DMS 273 (cell line): ENCODE data around the gene PEAK1.
A peak's percentile ranks its signal among the peaks of the same experiment; 100 is the strongest.
"Not testable (repeated sequence)": the region's sequence is repeated elsewhere in the genome, so short reads cannot be mapped to it uniquely, and the experiment has no call there.

Source experiments
- DNase-seq: peaks from one replicate; lab custom pipeline; 2025; ENCODE audit not compliant: unreplicated experiment; lab: John Stamatoyannopoulos, UW

The PEAK1 gene

DNA sequence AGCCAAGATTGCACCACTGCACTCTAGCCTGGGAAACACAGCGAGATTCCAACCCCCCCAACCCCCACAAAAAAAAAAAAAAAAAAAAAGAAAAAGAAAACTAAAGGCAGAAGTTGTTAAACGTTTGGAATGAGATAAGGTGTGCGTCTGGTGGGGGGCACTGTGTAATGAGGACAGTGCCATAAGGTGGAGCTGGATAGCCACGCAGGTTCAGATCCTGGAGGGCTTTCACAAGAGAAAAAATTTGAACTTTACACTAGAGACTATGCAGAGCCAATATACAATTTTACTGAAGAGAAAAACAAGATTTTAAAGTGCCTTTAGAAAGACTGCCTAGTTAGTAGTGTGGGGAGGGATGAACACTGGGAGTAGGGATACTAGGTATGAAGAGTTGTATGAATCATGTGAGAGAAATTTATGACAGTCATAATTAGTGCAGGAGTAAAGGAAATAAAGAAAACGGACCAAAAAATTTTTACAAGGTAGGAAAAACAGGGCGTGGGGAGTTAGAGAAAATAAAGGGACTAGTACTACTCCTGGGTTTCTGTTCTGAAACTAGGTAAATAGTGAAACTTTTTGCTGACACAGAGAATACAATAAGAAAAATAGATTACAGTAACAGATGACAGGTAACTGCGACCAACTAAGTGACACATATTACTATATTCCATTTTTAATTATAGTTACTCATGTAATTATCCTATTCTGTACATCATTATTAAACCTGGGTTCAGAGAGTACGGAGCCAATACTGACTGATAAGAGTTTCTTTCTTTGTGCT, 108.1 kb downstream of the PEAK1 start:
- no peak for DNase-seq

DNA sequence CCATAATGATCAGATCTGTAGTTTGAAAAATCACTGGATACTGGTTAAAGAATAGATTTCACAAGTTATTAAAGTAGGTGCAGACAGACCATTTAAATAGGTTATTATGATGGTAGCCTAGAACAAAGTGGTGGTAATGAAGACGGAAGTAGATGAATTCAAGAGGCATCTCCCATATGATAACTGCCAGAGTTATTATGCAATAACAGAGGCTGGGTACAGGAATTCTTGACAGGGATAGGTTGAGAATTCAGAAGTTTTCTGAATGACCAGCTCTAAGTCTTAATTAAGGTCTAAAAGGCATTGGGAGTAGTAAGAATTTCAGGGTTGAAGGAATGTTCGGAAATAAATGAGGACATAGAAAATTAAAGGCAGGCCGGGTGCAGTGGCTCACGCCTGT, 108.9 kb downstream of the PEAK1 start:
- DNase-seq = no peak

DNA sequence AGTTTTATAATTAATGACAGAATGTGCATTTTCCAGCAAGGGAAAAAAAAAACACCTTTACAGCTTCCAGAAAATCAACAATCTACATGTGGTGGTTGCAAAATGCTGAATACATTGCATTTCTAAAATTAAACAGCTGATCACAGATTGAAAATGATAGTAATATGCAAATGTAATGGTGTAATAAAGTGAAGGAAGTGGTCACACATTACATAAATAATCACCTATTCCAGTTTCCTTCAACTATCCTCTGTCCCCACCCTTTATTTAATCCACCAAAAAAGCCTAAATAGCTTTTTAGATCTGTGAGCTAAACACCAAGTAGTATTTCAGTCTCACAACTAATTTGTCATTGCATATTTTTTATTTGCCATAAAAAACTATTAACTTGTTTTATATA, 110.5 kb downstream of the PEAK1 start:
- DNase-seq = no peak

DNA sequence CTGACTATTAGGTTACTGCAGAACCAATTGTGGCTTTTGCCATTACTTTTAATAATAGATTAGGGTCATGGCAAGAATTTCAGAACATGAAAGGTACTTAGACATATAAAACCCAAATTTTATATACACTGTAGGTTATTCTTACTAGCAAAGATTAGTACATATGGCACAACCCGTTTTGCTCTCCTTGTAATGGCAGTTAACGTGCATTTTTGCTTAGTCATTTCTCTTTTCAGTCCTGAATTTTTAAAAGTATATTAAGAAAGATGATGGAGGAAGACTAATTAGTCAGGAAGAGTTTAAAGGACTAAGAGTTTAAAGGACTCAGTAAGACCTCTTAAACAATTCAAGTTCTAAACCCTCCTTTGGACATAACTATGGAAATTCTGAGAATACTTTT, 114.0 kb downstream of the PEAK1 start:
- no peak for DNase-seq

DNA sequence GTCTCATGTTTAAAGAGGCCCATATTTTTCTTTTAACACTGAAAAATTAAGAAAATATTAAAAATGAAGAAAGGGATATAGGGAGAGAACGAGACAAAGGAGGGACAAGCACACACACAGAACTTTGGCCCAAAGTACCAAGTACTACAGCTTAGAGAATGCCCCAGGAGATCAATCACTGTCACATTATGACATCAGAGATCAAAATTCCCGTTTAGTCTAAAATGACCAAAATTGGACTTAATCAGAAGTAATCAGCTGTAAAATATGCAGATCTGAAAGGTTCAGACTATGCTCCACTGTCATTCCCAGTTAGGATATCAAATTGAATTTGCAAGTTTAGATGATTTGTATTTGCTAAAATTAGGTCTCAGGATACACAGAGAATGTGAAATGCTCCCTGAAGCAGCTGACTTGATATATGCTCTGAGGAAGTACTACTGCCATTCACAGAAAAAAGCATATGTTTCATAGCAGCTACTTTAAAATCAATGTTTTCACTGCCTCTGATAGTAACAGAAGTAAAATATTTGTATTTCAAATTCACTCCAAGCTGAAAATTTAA, 123.0 kb downstream of the PEAK1 start:
- DNase-seq = no peak

DNA sequence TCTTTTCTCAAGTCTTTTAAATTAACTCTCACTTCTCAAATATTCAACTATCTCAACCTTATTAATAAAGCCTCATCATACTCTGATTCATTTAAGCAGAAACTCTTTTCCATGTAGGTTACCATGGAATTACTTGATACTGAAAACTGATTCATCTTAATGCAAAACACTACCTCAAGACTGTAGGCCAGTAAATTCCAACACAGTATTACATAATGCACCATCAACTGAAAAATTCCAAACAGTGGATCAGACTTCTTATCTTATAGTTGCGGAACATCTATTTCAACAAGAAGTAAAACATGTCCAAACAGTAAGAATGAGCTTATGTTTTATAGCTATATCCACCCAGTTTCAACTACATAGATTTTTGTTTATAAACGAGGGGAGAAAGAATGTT, 124.5 kb downstream of the PEAK1 start:
- DNase-seq = no peak

DNA sequence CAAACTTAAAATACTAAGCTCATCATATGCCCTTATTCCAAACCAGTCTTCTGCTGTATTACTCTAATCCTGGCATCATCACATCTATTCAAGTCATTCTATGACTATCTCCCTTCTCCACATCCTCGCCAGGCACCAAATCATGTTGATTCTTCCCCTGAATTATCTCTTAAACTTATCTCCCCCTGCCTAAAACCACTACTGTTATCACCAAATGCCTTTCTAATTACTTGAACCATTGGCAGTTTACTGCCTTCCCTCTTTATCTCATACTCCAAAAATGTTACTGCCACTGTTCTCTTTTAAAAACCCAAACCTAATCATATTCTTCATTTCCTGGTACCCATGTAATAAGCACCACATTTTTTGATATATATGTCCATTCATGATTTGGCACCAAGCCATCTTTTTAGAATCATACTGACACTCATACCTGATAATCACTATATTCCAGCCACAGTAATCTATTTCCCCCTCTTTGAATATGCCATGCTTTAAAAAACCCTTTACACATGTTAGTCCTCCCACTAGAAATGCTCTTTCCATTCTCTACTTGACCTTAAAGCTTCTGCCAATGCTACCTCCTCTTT, 126.8 kb downstream of the PEAK1 start:
- DNase-seq = no peak

DNA sequence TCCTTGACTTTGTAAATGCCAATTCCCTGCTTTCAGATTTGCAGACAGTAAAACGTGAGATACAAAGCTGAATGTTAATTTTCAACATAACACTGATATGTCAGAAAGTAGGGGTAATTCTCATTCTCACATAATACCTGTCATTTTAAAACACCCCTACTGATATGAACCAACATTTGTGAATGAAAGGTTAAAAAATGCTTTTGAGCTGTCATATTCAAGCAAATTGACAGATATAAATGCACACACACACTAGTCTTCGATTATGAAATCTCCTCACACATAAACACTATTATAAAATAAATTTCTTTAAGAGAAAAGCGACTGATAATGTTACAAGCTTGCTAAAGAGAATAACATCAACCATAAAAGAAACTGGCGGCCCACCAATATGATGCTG, 128.8 kb downstream of the PEAK1 start:
- no peak for DNase-seq

DNA sequence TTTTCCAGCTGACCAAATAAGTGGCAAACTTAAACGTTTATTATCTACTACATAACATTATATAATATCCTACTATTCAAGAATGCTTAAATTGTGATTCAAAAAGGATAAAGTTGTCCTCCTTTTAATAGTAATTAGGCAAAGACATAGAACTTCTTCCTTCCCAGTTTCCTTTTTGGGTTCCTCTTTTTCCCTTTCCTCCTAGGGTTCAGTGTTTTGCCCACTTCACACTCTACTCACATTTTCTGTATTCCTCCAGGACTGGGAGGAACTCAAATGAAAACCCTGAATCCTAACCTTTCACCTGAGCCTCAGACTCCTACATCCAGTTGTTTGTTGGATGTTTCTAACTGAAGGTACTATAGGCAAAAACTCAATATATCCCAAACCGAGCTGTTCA, 132.5 kb downstream of the PEAK1 start:
- DNase-seq = no peak

DNA sequence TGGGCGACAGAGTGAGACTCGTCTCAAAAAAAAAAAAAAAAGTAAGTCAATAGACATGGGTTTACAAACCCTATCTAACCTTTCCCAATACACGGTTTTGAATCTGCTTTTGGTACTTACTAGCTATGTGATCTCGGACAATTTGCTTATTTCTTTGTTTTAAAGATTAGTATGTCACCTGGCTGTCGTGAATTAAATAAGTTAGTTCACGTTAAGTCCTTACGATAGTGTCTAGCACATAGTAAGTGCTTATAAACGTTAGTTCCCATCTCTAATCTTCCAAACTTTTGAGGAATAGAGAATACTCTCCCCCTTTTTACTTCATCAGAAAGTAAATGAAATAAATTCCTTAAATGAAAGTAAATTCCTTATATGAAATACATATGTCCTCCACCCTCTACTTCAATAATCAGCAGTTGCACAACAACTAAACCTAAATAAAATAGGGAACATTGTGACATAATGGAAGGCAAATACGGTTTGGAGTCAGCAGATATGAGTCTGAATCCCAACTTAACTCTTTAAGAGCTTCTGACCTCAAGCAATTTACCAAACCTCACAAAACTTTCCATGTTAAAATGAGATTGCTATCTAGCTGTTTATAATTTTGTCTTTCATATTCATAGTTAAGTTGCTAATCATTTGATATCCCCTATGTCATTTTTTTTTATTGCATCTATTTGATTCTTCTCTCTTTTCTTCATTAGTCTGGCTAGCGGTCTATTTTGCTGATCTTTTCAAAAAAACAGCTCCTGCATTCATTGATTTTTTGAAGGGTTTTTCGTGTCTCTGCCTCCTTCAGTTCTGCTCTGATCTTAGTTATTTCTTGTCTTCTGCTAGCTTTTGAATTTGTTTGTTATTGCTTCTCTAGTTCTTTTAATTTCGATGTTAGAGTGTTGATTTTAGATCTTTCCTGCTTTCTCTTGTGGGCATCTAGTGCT, 134.6 kb downstream of the PEAK1 start:
- DNase-seq = no peak

DNA sequence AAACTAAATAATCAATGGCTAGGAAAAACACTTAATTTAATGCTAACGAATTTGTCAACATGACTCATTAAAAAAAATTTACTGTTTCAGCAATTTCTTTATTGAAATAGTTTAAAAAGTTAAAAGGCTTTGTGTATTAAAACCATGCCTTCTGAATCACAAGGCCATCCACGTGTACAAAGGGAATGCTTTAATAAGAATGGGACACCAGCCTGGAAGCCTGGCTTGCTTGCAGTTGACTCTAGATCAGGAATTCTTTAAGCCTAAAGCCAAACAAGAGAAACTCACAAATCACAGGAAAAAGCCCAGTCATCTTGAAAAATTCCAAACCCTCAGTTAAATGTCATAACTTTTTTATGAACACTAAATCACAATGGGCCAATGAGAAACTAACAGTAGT, 137.6 kb downstream of the PEAK1 start:
- no peak for DNase-seq

DNA sequence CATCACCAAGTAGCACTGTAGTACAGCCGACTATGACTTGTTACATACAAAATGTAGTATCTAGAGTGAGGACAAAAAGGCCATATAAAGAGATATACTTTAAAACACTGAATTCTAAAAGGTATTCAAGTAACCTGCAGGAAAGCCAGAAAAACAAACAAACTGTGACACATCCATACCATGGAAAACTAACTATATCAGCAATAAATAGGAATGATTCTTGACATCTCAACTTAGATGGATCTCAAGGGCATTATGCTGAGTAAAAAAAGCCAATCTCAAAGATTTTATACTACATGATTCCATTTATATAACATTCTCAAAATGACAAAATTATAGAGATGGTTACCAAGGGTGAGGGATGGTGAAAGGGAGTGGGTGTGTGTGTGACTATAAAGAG, 143.0 kb downstream of the PEAK1 start:
- no peak for DNase-seq

DNA sequence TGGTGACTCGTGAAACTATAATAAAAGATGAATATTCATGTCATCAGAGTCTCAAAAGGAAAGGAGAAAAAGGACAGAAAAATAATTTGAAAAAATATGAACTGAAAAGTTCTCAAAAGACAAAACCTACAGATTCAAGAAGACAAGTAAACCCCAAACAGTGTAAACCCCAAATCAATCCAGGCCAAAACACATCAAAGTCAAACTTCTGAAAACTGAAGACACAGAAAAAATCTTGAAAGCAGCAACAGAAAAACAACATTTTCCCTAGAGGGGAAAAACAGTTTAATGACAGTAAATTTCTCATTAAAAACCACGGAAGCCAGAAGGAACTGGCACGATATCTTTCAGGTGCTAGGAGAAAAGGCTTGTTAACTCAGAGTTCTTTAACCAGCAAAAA, 143.8 kb downstream of the PEAK1 start:
- no peak for DNase-seq

DNA sequence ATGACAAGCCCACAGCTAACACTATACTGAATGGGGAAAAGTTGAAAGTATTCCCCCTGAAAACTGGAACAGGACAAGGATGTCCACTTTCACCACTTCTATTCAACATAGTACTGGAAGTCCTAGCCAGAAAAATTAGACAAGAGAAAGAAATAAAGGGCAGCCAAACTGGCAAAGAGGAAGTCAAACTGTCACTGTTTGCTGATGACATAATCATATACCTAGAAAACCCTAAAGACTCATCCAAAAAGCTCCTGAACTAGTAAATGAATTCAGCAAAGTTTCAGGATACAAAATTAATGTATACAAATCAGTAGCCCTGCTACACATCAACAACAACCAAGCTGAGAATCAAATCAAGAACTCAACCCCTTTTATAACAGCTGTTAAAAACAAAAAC, 146.8 kb downstream of the PEAK1 start:
- DNase-seq = not testable (repeated sequence)

DNA sequence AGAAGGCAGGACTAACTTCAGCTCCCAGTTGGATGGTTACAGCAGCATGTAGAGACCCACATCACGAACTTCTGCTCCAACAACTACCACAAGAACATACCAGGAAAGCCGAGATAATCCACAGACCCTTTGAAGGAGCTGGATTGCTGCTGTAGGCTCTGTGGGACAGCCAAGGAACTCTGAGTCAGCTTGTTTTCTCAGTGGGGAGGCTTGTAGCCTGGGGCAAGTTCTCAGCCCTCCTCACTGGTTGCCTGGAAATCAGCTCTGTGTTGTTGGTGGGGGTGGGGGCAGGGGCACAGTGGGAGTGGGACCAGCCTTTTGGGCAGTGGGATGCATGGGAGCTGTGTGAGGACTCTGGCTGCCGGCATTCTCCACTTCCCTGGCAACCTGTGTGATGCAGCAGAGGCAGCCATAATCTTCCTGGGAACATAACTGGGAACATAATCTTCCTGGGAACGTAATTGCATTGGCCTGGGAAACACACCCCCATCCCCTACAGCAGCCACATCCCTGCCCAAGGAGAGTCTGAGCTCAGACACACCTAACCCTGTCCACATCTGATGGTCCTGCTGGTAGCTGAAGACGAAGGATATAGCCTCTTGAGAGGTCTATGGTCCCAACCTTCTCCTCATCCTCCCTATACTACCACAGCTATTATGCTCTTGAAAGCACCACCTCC, 153.1 kb downstream of the PEAK1 start:
- no peak for DNase-seq

DNA sequence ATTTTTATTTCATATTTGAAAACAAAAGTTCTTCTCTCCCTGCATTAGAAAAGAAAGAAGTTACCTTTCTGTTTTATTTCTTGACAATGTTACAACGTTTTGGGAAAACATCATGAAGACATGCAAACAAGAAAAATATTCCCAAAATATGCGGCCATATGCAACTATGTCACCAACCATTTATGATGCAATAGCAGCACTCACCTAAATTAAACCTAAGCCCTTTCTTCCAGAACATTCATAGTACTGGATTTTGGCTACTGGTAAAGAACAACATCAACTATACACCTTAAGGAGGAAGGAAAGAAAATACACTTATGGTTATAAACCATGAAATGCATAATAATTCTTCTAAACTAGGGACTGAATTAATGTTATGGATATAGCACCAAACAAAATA, 164.5 kb downstream of the PEAK1 start:
- DNase-seq = no peak

DNA sequence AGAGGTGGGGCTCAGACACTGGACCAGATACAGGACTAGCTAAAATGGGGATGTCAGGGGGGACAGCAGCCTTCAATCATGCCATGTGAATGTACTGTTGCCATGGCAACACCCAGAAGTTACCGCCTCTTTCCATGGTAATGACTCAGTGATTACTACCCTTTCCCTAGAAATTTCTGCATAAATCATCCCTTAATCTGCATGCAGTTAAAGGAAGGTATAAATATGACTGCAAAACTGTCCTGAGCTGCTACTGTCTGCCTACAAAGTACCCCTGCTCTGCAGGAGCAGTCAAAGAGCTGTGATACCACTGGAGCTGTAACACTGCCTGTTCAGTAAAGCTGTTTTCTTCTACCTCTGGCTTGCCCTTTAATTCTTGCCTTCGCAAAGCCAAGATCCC, 168.2 kb downstream of the PEAK1 start:
- peak; percentile 14 for DNase-seq

DNA sequence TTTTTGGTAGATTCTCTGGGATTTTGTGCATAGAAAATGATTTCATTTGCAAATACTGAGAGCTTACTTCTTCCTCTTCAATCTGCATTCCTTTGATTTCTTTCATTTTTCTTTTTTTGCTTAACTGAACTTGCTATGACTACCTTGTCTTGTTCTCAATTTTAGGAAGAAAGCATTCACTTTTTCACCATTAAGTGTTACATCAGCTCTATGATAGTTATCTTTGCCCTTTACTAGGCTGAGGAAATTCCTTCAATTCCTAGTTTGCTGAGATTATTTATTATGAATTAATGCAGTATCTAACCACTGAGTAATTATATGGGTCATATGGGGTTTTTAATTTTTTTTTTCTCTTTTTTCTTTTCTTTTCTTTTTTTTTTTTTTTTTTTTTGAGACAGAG, 172.8 kb downstream of the PEAK1 start:
- no peak for DNase-seq

DNA sequence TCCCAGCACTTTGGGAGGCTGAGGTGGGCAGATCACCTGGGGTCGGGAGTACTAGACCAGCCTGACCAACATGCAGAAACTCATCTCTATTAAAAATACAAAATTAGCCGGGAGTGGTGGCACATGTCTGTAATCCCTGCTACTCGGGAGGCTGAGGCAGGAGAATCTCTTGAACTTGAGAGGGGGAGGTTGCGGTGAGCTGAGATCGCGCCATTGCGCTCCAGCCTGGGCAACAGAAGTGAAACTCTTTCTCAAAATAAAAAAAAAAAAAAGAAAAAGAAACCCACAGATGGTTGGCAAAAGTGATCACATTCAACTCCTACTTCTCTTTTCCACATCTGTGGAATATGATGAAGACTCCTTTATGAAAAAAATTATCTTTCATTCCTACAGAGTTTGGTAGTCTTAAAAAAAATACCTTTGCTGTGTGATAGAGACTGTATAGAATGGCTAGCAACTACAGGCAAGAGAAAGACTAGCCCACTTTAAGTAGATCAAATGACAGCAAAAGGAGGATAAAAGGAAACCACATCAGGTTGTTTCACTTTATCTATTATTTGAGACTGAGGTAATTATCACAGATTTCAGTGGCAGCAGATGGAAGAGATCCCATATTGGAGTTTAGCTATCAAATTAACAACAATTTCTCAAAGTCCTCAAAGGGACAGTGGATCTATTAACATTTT, 176.0 kb downstream of the PEAK1 start:
- no peak for DNase-seq

DNA sequence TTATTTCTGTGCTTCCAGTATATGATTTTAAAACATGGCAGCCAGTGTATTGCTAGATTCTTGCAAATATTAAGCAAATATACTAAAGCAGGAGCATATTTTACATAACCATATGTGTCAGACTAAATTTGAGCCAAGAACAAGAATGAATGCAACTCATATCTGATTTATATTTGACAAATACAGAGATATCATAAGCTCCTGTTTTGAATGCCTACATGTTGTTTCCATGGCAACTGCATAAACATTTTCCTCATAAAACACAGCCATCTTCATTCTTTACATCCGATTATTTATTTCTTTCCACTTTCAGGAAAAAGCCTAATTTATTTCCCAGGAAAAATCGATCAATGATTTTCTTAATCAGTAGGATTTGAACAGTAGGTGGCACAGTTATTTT, 176.8 kb downstream of the PEAK1 start:
- no peak for DNase-seq
